GM21367 (cell line): ENCODE results near the gene GAS7.
A peak's percentile ranks its signal among the peaks of the same experiment; 100 is the strongest.
"Not testable (repeated sequence)": the region's sequence is repeated elsewhere in the genome, so short reads cannot be mapped to it uniquely, and the experiment has no call there.

Source experiments
- ATAC-seq: cut with Tn5 transposase; IDR thresholded peaks from one replicate; pipeline ENCODE4 v1.9.1; 2021; ENCODE audit not compliant: unreplicated experiment

Gene GAS7

DNA sequence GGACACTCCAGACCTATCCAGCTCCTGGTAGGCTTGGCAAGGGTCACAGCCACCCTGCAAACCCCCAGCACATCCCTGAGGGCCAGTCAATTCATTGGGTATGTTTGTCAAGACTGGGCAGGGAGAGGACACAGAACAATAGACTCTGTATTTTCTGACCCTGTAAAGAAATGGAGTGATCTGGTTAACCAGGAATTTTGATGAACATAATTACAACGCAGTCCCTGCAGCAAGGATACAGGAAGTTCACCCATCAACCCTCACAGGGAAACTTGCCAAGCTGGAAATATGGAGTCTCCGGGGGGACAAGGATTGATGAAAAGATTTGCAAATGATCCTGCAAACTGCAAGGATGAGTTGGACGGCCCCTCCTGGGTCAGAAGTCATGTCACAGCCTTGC is 167.3 kb downstream of the GAS7 start:
- ATAC-seq, result no peak

DNA sequence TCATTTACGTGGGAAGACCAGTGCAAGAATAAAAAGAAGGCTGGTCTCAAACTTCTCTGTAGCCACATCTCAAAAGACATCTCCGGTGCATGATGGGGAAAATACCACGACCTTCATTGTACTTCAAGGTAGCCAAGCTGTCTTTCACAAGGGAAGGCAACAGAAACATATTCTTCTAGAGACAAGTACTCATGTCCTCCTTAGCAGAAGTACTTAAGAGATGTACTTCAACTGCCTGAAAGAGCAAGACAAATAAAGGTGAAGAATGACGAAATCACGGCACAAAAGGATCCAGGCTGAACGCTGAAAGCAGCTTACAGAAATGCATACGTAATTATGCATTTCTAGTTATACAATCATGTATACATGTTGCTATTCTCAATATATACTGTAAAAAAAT is 169.3 kb downstream of the GAS7 start:
- no peak for ATAC-seq

DNA sequence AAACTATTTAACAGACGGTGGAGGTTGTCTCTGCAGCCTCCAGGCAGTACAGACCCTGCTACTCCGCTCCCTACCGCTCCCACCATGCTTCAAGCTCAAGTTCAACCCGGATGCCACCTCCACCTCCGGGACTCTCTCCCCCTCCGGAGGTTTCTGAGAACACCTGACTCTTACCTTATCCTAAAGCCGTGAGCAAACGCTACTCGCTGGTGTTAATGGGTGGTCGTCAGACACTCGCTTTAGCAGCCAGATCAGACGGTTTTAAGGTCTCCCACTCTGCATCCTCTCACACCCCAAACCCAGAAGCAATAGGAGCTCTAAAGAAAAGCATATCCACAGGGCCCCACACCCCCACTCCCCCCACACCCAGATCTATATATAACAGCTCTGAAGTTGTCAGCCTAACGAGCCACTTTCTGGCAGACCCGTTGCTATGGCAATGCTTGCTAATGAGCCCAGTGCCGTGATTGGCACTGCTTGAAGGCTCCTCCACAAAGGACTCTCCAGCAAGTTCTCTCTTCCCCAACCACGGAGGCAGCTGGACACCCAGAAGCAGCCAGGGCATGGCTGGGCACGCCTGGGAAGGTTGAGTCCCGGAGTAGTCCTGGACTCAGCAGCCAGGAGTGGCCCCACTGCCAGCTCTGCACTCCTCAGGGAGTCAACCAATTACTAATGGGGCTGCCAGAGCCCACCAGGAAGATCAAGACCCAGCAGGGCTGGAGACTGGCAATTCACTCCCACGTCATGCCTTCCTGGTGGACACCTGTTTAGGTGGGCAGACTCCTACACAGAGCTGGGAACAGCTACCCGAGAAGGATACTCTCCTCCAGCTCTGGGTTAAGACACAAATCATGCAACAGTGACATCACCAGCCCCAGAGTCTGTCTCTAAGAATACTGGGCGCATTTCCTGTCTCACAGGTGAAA is 172.2 kb downstream of the GAS7 start:
- ATAC-seq, result no peak

DNA sequence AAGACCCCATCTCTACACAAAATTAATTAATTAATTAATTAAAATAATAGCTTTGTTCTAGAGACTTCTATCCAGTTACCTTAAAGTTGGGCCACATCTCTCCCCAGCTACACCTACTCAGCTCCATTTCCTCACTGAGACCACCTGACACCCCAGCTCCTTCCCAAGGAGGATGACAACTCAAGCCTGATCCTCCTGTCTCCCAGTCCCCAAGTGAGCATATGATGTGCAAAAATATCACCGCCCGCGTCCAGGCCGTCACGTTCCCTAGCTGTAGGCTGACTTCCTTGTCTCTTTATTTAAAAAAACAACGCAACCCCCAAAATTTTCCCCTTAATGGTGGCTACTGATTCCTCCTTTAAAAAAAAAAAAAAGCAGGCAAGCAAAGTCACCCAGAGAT is 173.2 kb downstream of the GAS7 start:
- ATAC-seq, result no peak

DNA sequence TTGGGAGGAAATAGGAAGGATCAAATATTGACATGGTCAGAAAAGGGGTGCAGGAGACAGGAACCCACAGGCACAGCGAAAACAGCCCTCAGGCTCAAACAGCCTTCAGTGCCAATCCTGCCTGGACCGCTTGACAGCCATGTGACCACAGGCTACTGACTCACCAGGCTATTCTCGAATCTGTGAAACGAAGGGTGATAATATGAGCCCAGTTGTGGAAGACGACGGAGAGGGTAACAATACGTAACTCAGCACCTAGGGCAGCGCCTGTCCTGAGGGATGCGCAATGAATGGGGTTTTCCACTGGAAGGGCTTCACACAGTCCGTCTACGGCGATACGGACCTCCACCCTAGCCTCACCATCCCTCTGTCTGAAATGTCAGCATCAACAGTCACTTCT is 176.0 kb downstream of the GAS7 start:
- no peak for ATAC-seq

DNA sequence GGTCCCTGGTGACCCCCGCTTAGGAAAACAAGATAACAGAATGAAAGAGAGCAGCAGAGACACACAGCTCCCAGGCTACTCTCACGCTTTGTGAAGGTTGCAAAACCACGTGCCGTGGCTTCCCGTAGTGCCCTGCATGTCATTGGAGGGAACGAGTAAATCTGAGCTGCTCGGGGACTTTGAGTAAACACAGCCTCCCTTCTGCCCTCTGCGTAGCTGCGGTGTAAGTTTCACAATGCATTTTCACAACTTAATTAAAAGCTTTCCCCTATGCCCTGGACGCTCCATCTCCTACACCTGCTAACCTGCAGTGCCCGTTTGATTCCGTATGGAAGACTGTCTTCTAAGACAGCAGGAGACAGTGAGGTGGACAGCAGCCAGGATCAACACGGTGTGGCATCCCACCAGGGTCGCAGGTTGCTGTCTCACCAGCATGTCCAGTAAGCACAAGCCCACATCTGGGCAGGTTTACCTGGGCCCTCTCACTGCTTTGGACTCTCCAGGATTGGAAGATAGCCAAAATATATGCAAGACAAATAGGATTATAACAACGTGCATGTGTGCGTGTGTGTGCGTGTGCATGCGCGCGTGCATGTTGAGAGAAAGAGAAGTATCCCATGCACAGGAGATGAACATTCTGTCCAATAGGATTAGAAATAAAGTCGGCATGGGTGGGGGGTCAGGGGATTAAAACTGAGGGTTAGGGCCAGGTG is 177.0 kb downstream of the GAS7 start:
- no peak for ATAC-seq

DNA sequence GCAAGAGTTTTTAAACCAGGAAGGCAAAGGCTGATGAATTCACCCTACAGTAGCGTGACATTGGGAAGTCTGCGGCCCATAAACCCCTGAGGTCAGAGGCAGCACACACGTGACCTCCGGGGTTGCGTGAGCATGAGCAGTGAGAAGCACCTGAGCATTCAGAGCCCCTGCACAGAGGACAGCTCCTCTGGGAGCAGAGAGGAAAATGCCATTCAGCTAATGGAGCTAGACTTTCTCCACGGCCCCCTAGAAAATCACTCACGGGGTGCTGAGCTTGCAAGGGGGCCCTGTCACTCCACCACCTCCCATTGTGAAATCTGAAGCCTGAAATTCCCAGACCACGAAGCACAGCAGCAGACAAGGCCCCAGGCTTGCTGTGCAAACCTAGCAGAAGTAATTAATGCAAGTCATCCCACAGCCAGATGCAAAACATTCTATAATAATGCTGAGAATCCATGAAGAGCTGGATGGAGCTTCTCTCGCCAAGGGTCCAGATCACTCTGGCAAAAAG is 178.4 kb downstream of the GAS7 start:
- no peak for ATAC-seq

DNA sequence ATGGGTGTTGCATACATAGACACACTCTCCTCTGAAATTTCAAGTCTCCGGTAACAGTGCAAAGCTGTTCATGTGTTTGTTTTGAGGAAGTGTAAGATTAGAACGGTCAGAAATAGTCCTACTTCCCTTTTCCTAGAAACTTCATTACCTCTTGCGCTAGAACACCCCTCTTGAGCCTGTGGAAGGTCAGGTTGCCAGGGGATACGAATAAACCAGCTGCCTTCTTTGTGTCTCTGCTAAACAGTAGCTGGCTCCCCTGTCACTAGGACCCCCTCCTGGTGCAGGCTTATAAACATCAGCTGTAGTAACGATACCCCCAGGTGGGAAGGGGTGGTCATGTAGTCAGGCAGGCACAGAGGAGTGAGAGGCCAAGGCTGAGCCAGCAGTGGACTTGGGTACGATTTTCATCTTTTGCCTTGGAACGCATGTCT is 179.9 kb downstream of the GAS7 start:
- peak; percentile 53 for ATAC-seq

DNA sequence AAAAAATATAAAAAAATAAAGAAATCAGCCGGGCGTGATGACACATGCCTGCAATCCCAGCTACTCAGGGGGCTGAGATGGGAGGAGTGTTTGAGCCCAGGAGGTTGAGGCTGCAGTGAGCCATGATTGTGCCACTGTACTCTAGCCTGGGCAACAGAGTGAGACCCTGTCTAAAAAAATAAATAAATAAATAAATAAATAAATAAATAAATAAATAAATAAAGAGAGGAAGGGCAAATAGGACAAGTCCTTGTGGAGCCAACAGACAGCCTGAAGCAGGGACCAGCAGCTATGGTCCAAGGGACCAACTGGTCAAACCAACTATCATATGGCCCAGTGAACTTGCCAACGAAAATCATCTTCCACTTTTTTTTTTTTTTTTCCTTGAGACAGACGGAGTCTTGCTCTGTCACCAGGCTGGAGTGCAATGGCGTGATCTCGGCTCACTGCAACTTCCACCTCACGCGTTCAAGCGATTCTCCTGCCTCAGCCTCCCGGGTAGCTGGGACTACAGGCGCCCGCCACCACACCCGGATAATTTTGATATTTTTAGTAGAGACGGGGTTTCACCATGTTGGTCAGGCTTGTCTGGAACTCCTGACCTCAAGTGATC is 181.3 kb downstream of the GAS7 start:
- not testable (repeated sequence) for ATAC-seq

DNA sequence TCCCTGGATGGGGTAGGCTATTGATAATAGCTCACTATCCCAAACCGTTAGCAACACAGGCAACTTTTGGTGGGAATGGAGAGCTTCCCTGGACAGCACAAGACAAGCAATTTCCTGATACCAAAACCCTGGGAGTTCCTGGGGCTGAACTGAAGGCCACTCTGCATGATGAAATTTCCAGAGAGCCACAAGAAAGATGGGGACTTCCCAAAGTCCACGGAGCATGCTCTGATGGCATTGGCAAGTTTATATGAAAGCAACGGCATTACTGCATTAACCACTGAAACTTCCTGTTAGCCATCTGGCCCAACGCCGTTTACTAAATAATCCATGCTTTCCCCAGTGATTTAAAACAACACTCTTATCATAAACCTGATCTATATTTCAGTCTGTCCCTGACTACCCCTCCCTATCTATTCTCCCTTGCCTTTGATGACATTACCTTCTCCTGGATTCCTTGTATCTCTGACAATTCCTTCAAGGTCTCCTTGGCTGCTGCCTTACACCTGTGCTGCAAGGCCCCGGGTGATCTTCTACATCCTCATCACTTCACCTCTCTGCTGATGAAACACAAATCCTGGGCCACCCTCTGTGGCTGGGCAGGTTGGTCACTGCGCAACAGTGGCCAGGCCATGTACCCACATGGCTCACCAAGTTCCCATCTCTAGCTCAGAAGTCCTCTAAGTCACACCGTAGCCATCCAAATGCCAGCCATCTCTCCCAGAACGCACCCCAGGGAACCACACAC is 184.9 kb downstream of the GAS7 start:
- ATAC-seq, result peak; percentile 59

DNA sequence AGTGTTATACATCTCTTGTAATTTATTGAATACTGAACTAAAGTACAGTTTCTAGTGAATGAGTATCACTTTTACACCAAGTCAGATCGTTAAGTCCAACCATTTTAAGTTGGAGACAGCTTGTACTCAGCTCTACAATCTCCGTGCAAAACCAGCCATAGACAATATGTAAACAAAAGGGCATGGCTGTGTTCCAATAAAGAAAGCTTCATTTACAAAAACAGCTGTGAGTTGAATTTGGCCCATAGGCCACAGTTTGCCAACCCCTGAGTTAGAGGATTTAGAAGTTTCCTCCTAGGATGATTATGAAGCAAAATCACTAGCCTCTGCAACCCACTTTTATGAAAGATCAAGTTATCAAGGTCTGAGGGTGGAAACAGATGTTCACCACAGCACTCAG is 187.7 kb downstream of the GAS7 start:
- no peak for ATAC-seq

DNA sequence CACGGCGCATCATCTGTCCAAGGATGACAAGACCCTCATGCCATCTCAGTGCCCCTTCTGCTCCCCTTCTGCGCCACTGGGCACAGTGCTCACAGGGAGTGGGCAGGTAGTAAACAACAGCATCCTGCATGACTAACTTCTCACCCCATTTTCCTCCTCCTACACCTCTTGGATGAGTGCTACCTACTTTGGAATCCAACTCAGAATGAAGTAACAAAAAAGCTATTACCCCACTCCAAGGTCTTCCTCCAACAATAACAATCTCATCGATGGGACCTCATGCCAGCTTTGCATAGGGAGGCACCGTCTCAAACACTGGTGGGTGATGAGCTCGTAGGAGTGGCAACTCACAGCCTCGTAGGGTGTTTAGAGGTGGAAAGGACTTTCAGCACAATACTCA is 194.7 kb downstream of the GAS7 start:
- ATAC-seq, result no peak

DNA sequence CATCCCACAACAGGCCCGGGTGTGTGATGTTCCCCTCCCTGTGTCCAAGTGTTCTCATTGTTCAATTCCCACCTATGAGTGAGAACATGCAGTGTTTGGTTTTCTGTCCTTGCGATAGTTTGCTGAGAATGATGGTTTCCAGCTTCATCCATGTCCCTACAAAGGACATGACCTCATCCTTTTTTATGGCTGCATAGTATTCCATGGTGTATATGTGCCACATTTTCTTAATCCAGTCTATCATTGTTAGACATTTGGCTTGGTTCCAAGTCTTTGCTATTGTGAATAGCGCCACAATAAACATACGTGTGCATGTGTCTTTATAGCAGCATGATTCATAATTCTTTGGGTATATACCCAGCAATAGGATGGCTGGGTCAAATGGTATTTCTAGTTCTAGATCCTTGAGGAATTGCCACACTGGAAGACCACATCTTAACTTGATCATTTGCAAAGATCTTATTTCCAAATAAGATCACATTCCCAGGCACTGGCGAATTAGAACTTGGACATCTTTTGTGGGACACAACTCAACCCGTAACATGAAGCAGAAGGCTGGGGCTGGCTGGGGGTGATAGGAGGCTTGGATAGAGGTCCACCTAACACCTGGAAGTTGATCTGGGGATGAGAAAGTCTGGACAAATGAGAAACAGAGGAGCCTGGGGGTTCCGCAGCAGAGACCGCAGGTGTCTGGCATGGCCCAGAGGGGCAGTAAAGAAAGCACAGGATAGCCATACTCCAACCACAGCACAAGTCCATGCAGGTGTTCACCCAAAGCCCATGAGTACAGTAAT is 195.6 kb downstream of the GAS7 start:
- ATAC-seq, result not testable (repeated sequence)

DNA sequence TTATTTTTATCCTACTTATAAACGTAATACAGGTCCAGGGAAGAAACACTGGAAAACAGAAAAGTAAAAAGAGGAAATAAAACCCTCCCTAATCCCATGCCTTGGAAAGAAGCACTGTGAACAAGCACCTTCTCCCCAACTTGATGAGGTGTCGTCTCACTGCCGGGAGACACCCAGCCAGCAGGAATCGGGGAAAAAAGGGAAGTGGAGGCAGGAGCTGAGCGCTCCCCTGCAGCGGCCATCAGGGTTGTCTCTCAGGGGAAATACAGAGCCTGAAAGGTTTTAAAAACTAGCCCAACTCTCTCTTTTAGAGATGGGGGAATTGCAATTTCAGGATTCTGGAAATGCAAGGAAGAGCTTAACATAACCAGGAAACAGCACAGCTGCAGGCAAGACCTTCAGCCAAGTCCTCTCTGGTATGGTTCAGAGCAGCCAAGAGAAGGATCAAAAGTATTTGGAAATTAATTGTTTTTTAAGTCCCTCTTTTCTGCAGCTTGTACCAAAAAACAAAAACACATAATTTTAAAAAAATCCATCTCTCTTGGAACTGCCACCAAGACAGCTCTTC is 197.0 kb downstream of the GAS7 start:
- no peak for ATAC-seq

DNA sequence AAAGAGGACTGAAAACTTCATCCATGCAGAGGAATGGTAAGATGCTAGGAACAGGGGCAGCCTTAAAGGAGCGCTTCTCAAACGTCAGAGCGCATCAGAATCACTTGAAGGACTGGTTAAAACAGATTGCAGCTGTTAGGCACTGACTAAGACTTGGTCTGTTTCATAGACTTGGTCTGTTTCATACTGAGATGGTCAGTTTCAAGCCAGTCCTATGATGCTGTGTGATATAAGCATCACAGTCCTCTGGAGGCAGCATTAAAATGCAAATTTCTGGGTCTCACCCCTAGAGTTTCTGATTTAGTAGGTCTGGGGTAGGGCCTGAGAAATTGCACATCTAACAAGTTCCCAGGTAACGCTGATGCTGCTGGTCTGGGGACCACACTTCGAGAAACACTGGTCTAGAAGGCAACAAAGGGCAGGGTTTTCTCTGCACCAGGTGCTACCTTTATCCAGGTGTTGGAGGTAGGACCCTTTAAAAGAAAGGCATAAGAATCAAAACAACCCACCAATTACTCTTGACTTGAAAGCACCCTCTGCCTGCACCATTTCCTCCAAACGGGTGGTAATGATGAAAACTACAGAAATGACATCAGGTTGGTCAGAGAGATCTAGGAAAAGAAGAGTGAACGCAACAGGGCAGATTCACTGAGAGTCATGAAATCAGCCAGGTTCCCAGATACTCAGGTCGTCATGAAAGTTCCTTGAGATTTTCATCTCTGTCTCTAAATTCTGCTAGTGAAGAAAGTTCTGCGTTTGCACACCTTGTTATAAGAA is 198.3 kb downstream of the GAS7 start:
- peak; percentile 75 for ATAC-seq

DNA sequence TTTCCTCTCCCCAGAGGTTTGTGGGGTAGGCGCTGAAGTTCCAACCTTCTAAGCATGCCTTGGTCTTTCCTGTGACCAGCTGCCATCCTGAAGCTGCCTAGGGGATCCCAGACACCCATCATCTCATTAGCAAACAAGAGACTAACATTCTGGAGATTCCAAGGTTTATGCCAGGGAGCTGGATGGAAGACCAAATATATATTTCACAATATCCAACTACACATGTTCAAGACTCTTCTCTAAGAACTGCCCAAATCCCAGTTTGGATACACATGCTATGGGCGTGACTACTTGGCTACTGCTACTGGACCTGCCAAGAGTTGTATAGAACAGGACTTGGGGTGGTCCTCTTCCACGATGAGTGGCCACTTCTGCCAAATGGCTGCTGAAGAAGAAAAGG is 200.3 kb downstream of the GAS7 start:
- no peak for ATAC-seq

DNA sequence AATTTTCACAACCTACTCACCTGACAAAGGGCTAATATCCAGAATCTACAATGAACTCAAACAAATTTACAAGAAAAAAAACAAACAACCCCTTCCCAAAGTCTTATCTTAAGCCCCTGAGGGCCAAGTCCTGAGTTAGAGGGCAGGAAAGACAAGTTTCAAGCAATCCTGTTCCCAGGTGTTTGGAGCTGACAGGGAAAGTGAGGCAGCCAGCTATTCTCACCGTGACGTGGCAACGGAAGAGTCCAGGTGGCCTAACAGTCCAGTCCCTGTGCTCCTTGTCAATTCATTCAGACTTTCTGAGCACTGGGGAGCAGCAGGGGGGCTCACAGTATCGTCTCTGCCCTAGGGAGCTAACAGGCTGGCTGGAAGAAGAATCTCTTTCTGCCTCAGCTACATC is 203.6 kb downstream of the GAS7 start:
- ATAC-seq, result no peak

DNA sequence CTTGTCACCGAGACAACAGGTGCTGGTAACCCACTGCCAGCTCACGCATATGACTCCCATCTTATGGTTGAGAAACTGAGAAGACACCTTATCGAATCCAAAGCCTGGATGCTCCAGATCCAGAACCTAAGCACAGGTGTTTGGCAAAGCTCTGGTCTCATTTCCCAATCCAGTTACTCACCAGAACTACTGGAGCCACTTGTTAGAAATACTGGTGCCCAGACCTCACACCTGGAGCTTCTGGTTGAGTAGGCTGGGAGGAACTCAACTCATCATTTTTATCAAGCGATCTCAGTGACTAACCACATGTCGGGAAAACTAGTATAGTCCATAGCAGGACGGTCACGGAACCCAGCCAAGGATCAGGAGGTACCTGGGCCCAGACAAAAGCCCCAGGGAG is 206.6 kb downstream of the GAS7 start:
- ATAC-seq, result no peak

DNA sequence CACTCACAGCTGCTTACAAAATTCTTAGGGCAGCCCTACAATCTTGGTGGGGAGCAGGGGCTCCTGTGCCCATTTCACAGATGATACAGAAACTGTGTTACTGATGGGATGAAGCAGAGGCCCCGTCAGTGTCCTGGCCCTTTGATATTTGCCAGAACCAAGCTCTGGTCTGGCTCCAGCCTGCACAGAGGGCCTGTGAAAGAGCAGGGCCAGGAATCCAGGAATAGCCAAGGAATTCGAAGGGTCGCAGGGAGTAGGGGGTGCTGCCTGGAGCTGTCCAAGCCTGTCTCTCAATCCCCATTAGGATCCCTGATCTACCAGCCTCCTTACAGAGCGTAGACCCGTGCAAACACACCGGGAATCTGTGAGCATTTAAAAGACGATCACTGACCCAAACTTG is 207.1 kb downstream of the GAS7 start:
- ATAC-seq, result no peak
